GM10266 (cell line): ENCODE results near the gene ZFP42.

Experiments used
- DNase-seq: peaks from one replicate; pipeline ENCODE4 v3.0.0; 2012; ENCODE audit errors: extremely low spot score
- CTCF ChIP-seq: IDR thresholded peaks from 2 replicates; pipeline ENCODE4 v1.5.1; 2012; ENCODE audit warnings: mild to moderate bottlenecking, low read depth; ENCODE audit not compliant: control insufficient read depth, insufficient read depth; ENCODE audit errors: missing control alignments

The ZFP42 gene

DNA sequence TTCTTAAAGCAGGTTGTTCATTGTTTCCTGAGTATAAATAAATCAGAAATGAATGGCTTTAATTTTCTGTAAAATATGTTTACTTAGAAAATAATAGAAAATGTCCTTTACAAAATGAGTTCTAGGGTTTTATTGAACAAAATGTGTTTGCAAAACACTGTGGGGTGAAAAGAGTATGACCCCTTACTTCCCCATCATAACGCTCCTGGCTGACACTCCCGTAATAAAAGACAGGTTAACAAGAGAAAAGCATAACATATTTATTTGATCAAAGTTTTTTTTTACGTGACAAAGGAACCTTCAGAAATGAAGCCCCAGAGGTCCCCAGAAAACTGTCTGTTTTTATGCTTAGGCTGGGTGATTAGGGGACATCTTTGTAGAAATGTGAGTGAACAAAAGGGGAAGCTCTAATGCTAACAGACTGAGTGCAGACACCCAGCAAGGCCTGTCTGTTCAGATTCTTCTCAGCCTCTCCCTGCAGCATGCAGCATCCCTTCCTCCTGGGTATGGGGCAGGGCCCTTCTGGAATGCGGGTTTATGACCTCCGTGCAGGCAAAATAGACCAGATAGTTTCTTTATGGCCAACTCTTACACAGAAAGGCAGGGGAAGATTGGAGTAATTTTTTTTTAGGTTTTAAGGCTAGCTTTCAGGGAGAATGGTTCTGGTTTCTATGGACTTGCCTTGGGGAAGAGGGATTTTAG is 26.1 kb downstream of the ZFP42 start:
- no peak for TF ChIP-seq CTCF
- no peak for DNase-seq

- no peak for TF ChIP-seq CTCF
- DNase-seq: no peak
Observed at GRCh38 chr4:188023682-188024081, 28.1 kb downstream of the ZFP42 start.

- no peak for TF ChIP-seq CTCF
- DNase-seq: no peak
Observed at GRCh38 chr4:188025476-188025875, 29.9 kb downstream of the ZFP42 start.

DNA sequence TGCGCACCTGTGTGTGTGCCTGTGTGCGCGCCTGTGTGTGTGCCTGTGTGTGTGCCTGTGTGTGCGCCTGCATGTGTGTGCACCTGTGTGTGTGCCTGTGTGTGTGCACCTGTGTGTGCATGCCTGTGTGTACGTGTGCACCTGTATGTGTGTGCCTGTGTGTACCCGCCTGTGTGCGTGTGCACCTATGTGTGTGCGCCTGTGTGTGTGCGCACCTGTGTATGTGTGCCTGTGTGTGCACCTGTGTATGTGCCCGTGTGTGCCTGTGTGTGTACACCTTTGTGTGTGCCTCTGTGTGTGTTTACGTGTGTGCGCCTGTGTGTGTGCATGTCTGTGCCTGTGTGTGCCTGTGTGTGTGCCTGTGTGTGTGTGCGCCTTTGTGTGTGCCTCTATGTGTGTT is 33.5 kb downstream of the ZFP42 start:
- TF ChIP-seq CTCF: no peak
- no peak for DNase-seq

DNA sequence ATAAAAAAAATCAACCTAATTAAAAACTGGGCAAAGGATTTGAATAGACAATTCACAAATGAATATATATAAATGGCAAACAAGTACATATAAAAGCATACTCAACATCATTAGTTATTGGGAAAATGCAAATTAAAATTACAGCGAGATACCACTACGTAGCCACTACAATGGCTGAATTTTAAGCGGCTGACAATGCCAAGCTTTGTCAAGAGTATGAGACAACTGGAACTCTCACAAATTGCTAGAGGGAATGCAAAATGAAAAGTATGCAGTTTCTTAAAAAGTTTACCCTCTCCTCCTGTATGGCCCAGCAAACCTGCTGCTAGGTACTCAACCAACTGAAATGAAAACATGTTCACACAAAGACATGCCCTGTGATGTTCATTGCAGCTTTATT is 34.8 kb downstream of the ZFP42 start:
- no peak for TF ChIP-seq CTCF
- no peak for DNase-seq

DNA sequence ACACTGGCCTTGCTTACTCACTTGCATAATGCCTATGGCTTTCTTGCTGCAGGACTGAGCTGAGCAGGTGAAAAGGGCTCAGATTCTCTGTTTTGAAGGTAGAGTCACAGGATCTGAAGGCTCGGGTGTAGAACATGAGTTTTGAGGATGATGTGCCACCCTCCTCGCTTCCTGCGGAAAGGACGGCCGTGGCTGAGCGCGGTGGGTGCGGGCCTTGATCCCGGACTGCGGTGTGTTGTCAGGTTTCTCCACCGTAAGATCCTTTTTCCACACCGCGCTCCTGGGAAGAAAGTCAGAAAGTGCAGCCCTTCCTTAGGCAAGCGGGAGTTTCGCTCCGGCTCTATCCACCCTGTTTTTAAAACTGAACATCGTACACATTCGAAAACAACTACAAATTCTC is 36.2 kb downstream of the ZFP42 start:
- TF ChIP-seq CTCF: no peak
- no peak for DNase-seq

- DNase-seq: no peak
- TF ChIP-seq CTCF: no peak
Observed at GRCh38 chr4:188032170-188032569, 36.6 kb downstream of the ZFP42 start.
